Esophagus squamous epithelium (tissue), 5 donors: ENCODE measurements around the gene LRR1. TPM values are rescaled to one million over a fixed set of nuclear protein-coding genes. Genes with fewer than 3 reads are reported as not detected.
"Not testable (repeated sequence)": the region's sequence is repeated elsewhere in the genome, so short reads cannot be mapped to it uniquely, and the experiment has no call there.

ENCODE experiments used
- DNase-seq: peaks from one replicate; lab custom pipeline; 2025; lab: John Stamatoyannopoulos, UW
- H3K27ac ChIP-seq, 4 donors: fragments of 200-600 bp; sonication (generic); one replicate each; pipeline ENCODE4 v1.5.1; 2016 to 2019; ENCODE audit warnings: mild to moderate bottlenecking in 1 of 4
- H3K27me3 ChIP-seq, 4 donors: fragments of 200-600 bp; sonication (generic); 1 replicate in 3 of 4; 2 replicates in 1 of 4; pipeline versions ENCODE4 v1.5.1 to v1.6.0; 2017 to 2021; ENCODE audit warnings: antibody characterized with exemption in 1 of 4
- H3K36me3 ChIP-seq, 3 donors: fragments of 200-600 bp; sonication (generic); one replicate each; pipeline ENCODE4 v1.5.1; 2016 to 2019
- H3K4me1 ChIP-seq, 3 donors: fragments of 200-600 bp; sonication (generic); one replicate each; pipeline ENCODE4 v1.5.1; 2017 to 2019
- H3K4me3 ChIP-seq, 4 donors: fragments of 200-600 bp; sonication (generic); 1 replicate in 3 of 4; 2 replicates in 1 of 4; pipeline ENCODE4 v1.5.1; 2016 to 2019; ENCODE audit warnings: mild to moderate bottlenecking in 2 of 4, moderate library complexity in 1 of 4
- H3K9me3 ChIP-seq, 3 donors: fragments of 200-600 bp; sonication (generic); one replicate each; pipeline ENCODE4 v1.5.1; 2016 to 2019
- CTCF ChIP-seq, 6 experiments: fragments of 450-650 bp in 4 of 6; fragments of 200-600 bp in 2 of 6; sonication (generic) in 2 of 6; IDR thresholded peaks; one replicate each; pipeline ENCODE4 v1.5.1; 2016 to 2019; ENCODE audit warnings: antibody characterized with exemption in 6 of 6, mild to moderate bottlenecking in 4 of 6, moderate library complexity in 4 of 6
- POLR2A ChIP-seq, 4 donors: fragments of 450-650 bp; IDR thresholded peaks; one replicate each; pipeline ENCODE4 v1.6.1; 2017; ENCODE audit warnings: antibody characterized with exemption in 4 of 4, mild to moderate bottlenecking in 4 of 4, moderate library complexity in 3 of 4
- WGBS, 2 donors: methylation state at CpG; one replicate each; pipeline ENCODE4 v1.1.5; 2018; 5-methylcytosine and 5-hydroxymethylcytosine counted together
- intact Hi-C: fragments of 100-400 bp; cut with DNase I; formaldehyde crosslinking; loops from one replicate; pipeline ENCODE4 v1.15.0; 2022
- total RNA-seq, 4 donors: library from RNA; depleted of rRNA; stranded (reverse); fragments of >200 nt; gene quantifications; one replicate each; pipeline ENCODE4 v1.1.0, GENCODE V29; 2016
- donor health status: DM: yes; HTN: yes; CAD: no.

The LRR1 gene
- total RNA-seq, 4 donors from 2014 or later, result 5.5 to 19.8 (median 12.8) TPM

- 75 to 78% methylated on average over 8 of the region's 8 CpGs for WGBS, 2 donors
- Histone ChIP-seq H3K9me3 (no peaks in the 10 kb centered on the region), H3K27me3 (no peaks in the 10 kb centered on the region), H3K36me3 (peaks cover 0 to 22% (median 0%) of the 10 kb centered on the region in 3 donors), H3K27ac (peak overlapping the region in 3 of 4 donors; percentile 4 to 19 (median 5)), H3K4me3 (no peak overlapping the region), H3K4me1 (peaks cover 0 to 29% (median 5%) of the 10 kb centered on the region in 3 donors)
- TF ChIP-seq POLR2A (IDR thresholded peaks at IDR 0.05), result no peak
- TF ChIP-seq CTCF (IDR thresholded peaks at IDR 0.05), result no peak
- DNase-seq, result no peak
- intact Hi-C loops, result no loop called here
Measured at GRCh38 chr14:49641697-49642129, 43.0 kb downstream of the LRR1 start.

- H3K4me3 ChIP-seq, result no peak overlapping the region
- intact Hi-C loops, result no loop called here
- H3K9me3 ChIP-seq, result no peaks in the 10 kb centered on the region
- peaks cover 0 to 24% (median under 1%) of the 10 kb centered on the region in 3 donors for H3K4me1 ChIP-seq
- peak overlapping the region in 1 of 4 donors; percentile 4 for H3K27ac ChIP-seq
- H3K36me3 ChIP-seq, result peaks cover 0 to 18% (median 0%) of the 10 kb centered on the region in 3 donors
- no peak for DNase-seq
- H3K27me3 ChIP-seq, result no peaks in the 10 kb centered on the region
- no peak for TF ChIP-seq CTCF (IDR thresholded peaks at IDR 0.05)
- no peak for TF ChIP-seq POLR2A (IDR thresholded peaks at IDR 0.05)
Measured at GRCh38 chr14:49642163-49642562, 43.4 kb downstream of the LRR1 start.

GRCh38 chr14:49653508-49653907 lies 54.8 kb downstream of the LRR1 start:
- Histone ChIP-seq H3K27ac (no peak overlapping the region), H3K27me3 (no peaks in the 10 kb centered on the region), H3K4me3 (no peak overlapping the region), H3K36me3 (no peaks in the 10 kb centered on the region), H3K9me3 (no peaks in the 10 kb centered on the region), H3K4me1 (peaks cover 0 to 16% (median 3%) of the 10 kb centered on the region in 3 donors)
- no peak for DNase-seq
- no peak for TF ChIP-seq CTCF (IDR thresholded peaks at IDR 0.05)
- no peak for TF ChIP-seq POLR2A (IDR thresholded peaks at IDR 0.05)
- intact Hi-C loops, result no loop called here
- WGBS, 2 donors, result 93 to 97% methylated on average over 6 of the region's 6 CpGs

- H3K4me3 ChIP-seq, result no peak overlapping the region
- no peaks in the 10 kb centered on the region for H3K36me3 ChIP-seq
- no peak overlapping the region for H3K27ac ChIP-seq
- no peaks in the 10 kb centered on the region for H3K9me3 ChIP-seq
- no peaks in the 10 kb centered on the region for H3K27me3 ChIP-seq
- intact Hi-C loops, result no loop called here
- peaks cover 0 to 25% (median 3%) of the 10 kb centered on the region in 3 donors for H3K4me1 ChIP-seq
- WGBS, 2 donors, result 92 to 93% methylated on average over 3 of the region's 3 CpGs
- TF ChIP-seq POLR2A (IDR thresholded peaks at IDR 0.05) (no peak), CTCF (IDR thresholded peaks at IDR 0.05) (no peak)
- no peak for DNase-seq
Measured at GRCh38 chr14:49654511-49654910, 55.8 kb downstream of the LRR1 start.

- intact Hi-C loops, H3K4me3 ChIP-seq, H3K36me3 ChIP-seq, H3K9me3 ChIP-seq, DNase-seq, H3K27me3 ChIP-seq: not testable (repeated sequence)
- WGBS, 2 donors, result 49 to 78% methylated on average over 6 of the region's 6 CpGs
- H3K4me1 ChIP-seq, result peaks cover 0 to 35% (median 3%) of the 10 kb centered on the region in 3 donors
- peak overlapping the region in 1 of 4 donors; percentile 62 for H3K27ac ChIP-seq
Measured at GRCh38 chr14:49657500-49657899, 58.8 kb downstream of the LRR1 start.
